ENCODE measurements around the gene NUBP1.

DNA sequence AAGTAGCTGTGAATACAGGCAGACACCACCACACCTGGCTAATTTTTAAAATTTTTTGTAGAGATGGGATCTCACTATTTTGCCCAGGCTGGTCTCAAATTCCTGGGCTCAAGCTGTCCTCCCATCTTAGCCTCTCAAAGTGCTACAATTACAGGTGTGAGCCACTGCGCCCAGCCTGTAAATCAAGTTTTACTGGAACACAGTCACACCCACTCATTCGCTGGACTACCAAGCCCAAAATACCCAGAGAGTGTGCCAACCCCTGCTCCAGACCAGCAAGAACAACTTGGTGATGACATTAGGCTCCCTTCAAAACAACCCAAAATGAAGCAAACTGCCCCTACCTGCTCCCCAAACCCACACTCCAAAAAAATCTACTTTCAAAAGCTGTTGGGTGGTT is 39.0 kb downstream of the NUBP1 start:
- TF ChIP-seq, protein P1, sequence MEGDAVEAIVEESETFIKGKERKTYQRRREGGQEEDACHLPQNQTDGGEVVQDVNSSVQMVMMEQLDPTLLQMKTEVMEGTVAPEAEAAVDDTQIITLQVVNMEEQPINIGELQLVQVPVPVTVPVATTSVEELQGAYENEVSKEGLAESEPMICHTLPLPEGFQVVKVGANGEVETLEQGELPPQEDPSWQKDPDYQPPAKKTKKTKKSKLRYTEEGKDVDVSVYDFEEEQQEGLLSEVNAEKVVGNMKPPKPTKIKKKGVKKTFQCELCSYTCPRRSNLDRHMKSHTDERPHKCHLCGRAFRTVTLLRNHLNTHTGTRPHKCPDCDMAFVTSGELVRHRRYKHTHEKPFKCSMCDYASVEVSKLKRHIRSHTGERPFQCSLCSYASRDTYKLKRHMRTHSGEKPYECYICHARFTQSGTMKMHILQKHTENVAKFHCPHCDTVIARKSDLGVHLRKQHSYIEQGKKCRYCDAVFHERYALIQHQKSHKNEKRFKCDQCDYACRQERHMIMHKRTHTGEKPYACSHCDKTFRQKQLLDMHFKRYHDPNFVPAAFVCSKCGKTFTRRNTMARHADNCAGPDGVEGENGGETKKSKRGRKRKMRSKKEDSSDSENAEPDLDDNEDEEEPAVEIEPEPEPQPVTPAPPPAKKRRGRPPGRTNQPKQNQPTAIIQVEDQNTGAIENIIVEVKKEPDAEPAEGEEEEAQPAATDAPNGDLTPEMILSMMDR (conservative IDR thresholded peaks at IDR 0.05), result no peak
- TF ChIP-seq ZFX (IDR thresholded peaks at IDR 0.05), result no peak
